Medulla oblongata (tissue), 1 donor: Measurements from ENCODE around the gene NPAS3.
A peak's percentile ranks its signal among the peaks of the same experiment; 100 is the strongest.

ENCODE experiments used
- DNase-seq: peaks from one replicate; pipeline ENCODE4 v3.0.0-alpha.2; 2015; ENCODE audit errors: extremely low spot score

Gene NPAS3

DNA sequence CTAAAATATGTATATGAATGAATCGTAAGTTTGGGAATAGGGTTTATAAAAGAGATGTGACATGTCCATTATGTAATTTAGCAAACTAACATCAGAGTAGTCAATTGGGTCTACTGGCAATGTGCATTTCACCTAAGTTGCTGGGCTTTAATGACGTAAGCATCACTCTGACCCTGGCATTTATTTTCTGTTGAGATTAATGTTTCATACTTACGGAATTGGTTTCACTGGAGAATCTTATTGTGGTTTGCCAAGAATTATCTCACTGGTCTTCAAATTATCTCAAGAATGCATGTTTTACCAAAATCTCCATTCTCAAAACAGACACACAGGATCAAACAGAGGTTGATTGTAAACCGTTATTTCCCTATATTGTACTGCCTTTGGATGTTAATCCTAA is 437.1 kb downstream of the NPAS3 start:
- no peak for DNase-seq

DNA sequence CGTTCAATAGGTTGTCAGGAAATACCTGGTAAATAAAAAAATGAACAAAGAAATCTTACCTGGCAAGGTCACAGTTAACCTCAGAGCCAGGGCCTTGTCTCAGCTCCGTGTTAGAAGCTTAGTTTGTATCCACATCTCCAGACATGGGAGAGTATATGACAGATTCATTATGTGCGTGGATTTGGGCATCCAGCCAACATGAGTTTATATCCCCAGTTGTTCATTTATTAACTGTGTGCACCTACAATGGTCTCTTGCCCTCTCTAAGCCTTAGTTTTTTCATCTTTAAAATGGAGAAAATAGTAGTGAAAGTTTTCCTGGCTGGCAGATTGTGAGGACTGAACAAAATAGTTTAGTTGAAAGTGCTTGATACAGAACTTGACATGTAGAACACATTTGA is 437.8 kb downstream of the NPAS3 start:
- DNase-seq: no peak

DNA sequence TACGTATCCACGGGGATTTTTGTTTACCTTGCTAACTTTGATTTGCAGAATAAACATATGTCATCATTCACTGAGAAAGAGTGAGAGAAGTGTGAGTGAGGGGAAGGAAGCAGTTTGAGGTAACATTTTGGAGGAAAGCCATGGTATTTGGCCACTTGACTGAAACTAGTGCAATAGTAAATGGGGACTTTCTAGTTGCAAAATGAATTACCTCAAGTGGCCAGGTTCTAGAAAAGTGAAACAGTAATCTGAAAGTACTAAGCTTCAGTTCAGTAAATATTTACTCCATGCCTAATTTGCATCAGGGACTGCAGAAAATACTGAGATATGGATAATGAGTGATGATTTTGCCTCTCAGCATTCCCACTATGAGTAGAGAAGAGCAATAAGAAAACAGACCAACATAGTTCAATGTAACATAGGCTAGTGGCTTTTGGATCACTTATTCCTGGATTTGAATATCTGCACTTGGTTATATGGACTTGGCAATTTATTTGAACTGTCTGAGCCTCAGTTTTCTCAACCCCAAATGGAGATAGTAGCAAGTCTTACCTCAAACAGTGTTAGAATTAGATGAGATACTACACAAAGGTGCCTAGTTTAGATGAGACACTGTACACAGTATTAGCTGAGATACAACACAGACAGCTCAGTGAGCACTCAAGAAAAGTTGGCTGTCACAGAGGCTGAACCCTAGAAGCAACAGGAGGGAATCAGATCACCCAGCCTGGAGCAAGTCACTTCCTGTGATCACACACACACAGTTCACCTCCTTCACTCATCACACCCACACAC is 439.1 kb downstream of the NPAS3 start:
- DNase-seq: no peak

DNA sequence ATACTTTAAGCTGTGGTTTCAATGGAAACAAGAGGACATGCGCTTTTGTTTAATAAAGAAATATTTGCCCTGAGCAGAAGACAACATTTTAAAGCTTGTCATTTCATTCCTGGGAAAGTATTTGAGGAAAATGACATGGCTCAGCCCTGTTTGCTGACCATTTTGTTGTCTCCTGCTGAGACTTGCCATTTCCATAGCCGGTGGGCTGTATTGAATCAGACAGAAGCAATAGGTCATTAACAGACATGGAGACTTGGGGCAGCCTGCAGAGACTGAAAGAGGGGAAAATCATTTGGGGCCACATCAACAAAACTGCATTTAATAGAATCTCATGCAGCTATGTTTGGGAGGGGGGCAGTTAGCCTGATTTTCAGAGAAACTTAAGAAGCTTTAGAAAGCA is 443.0 kb downstream of the NPAS3 start:
- DNase-seq: no peak

DNA sequence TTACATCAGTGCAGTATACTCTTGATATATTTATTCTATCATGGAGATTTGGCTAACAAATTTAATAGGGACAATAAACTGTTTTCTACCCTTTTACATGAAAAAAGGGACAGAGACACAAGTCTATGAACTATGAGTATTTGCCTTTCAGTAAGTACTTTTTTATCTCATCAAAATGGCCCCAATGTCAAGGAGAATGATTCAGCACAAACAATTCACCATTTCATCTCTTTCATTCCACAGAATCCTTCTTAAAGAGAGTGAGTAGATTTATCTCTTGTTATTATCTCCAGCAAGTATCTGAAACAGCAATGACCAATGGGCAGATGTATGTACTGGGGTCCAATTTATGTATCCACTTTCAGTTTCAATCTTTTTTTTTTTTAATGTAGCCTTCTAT is 447.5 kb downstream of the NPAS3 start:
- DNase-seq: no peak

DNA sequence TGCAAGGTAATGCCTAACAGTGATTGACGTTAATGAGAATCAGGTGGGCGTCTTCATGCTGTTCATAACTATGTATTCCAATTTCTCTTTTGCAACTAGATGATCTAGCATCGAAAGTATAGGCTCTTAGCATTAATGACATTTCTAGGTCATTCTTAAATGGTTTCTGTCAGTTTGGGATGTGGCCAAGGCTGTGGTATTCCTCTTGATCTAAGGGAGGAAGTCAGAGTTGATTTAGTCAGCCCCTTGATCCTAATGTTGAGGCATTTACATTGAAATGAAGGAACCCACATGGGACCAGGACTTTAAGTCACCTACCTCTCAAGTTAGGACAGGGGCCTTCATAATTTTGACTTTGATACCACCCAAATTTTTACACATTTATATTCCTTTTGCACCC is 448.1 kb downstream of the NPAS3 start:
- no peak for DNase-seq

DNA sequence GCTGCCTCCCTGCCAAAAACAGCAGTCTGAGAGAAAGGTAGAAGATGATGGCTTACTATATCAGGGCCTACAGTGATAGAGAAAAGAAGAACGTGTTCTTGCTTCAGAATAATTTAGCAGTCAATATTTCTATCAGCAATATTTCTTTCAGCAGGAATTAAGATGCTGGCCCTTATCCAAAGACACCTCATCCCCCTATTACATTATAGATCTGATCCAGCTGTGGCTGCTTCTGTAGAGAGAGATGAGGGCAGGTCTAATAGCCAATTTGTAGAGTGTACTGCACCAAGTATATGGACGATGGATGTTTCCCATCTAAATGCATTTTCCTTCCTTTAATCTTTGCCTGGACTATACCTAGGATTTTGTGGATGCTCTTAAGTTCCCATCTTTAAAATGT is 451.7 kb downstream of the NPAS3 start:
- no peak for DNase-seq

DNA sequence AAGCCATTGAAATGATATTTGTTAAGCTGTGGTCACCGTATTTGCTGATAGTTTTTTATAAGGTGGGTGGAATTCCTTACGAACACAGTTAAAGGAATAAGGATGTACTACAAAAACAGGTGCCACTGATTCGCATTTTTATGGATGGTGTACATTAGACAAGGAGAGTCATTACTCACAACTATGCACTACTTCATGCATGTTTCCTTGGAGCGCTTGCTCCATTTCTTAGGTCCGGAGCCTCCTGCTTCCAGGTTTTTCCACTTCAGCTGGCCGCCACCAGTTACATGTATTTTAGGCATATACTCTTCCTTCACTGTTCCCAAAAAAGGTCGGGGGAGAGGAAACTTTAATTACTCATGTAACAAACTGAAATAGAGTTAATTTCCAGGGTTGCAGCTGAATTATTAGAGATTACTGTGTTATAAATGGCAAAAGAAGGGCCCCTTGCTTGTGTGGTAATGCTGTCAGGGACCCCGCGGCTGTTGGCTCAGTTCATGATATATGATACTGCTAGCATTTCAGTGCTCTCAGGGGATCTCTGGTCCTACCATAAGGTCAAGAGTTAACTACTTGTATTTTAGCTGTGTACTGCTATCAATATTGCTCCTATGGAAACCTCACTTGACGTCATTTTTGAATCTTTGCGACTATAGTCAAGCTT is 454.7 kb downstream of the NPAS3 start:
- DNase-seq: no peak

DNA sequence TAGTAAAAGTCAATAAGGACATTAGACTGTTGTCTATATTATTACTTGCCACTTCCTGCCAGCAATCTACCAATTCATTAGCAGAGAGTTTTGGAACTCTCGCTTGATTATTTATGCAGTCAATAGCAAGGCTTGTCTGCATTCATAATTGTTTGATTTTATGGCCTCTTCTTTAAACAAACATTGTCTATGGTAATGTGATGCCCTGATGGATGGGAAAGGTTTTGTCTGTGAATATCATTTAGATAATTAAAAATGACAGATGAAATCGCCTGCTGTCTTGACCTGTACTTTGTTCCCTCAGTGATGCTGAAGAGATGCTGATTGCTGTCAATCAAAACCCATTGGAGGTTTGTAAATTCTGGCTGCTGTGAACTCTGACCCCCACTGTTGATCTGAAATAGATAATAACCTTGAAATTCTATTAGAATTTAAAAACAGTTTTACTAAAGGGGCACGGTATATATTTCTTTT is 455.3 kb downstream of the NPAS3 start:
- no peak for DNase-seq

DNA sequence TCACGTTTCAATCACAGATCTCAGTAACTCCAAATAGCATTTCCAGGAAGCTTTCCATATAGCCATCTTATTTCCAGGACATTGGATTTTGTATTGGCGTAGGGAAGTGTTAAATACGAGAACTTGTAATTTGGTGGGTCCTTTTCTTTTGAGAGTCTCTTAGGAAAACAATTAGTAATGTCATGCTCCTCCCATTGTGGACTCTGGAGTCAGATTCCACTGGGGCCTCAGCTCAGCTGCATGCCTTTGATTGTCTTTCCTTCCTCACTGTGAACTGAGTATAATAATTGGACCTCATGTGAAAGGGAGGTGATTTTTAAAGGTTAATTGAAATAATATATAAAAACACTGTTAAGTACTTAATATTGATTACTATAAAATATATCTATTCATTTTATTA is 462.6 kb downstream of the NPAS3 start:
- no peak for DNase-seq

DNA sequence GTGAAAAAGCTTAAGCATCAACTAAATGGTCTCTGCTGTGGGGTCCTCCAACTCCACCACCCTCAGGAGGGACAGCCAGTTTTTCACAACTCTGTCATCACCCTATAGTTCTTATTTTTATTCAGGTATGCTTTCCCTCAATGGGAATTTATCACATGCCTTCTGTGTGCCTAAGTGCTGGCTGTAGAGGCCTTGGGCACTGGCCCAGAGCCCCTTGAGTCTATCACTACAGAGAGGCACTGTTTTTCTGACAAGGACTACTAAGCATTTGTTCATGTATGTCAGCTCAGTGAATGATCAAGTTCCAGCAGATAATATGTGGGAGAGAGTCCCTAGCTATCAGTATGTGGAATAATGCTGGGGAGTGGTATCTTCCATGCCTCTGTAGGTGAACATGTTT is 463.9 kb downstream of the NPAS3 start:
- no peak for DNase-seq

DNA sequence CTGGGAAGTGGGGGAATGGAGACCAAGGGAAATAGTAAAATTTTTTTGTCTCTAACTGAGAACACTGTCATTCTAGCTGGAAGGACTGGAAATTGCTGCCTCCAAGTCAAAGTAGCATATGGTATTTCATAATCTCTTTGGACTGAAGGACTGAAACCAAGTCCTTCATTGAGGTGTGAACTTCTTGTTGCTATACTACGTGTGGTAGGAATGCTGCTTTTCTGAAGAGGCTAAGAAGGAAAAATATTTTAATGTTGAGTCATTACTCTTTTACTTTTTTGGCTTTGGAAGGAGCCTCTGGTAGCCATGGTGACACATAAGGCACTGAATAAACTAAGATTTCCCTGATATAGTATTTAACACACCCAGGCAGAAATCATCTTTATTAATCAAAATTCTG is 465.4 kb downstream of the NPAS3 start:
- DNase-seq: no peak

DNA sequence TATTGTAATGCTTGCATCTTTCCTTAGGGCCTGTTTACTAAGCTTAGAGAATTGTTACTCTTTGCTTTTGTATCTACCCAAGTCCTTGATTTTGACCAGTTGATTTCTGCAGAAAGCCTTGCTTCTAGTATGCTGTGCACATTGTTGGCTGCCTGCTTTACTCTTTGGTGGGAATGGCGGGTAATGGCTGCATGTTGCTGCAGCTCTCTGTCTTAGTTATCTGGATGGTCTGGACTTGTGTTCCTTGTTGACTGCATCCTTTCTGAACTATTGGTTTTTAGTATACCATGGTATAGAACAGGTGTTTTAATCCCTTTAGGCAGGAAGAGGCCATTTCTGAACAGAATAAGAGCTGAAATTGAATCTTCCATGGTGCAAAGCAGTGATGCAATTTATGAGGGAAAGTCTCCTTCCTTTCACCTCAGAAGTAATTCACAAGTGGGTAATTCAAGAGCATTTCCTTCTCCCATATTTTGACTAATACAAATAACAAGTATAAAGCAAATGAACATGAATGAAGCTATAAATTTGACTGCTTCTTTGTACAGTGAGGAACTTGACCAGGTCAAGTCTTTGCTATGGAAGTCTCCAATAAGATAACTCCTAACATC is 466.4 kb downstream of the NPAS3 start:
- DNase-seq: no peak

DNA sequence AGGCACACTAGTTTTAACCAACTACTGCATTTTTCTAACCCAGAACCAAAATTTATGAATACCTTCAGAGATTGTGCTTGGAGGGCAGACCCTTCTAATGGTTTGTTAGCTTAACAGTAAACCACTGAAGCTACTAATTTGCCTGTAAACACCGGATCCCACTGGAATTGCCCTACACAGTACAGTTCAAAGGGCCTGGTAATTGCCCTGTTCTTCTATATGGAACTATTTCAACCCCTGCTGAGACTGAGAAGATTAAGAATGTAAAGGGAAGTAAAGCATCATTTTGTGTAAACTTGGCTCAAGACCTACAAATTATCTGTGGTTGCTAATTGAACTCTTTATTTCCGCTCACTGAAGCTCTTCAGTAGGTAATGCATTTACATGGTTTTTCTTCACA is 468.1 kb downstream of the NPAS3 start:
- DNase-seq: no peak

DNA sequence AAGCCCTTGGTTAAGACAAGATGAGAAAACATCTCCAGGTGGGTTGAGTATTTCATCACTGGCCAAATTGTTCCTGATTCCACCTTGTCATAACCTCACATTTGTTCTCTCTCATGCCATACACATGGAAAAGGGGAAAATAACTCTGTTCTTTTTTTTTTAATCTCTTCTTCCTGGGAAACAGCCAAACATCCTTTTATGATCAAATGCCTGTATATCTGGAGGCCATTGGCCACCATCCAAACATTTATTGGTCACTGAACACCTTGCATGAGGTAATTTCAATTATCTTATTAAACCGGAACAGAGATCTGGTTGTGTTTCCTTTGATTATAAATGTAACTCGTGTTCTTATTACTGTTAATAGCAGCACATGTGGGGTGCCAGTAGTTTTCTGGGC is 469.6 kb downstream of the NPAS3 start:
- no peak for DNase-seq

DNA sequence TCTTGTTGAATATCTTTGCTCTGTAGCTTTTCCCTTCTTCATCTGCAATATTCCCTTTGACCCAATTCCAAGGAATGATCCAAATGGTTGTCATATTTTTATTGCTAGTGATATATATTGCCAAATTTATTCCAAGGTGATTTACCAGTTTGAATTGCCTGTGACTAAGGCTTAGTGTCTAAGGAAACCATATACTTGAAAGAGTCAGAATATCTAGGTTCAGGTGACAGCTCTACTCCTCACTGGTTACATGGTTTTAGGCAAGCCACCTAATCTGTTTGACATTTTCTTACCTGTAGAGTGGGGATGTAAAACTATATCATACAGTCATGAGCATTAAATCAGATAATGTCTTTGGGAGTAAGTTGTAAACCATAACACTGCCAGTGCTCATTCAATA is 473.8 kb downstream of the NPAS3 start:
- DNase-seq: no peak

DNA sequence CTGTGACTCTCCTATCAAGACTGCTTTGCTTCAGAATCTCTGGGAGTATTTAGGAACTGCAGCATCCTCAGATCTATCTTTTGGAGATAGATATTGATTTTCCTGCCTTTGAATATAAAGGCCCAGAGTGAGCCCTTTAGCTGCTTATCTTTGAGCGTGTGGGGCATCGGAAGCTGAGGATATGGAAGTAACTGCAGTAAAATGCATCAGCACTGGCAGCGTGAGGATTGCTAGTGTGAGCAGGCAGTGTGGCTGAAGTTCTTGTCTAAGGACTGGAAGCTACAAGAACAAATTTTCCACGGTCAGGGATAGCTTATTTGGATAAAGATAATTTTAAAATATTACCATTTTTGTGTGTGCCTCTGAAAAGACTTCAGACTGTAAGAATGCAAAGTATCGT is 474.7 kb downstream of the NPAS3 start:
- DNase-seq: no peak

DNA sequence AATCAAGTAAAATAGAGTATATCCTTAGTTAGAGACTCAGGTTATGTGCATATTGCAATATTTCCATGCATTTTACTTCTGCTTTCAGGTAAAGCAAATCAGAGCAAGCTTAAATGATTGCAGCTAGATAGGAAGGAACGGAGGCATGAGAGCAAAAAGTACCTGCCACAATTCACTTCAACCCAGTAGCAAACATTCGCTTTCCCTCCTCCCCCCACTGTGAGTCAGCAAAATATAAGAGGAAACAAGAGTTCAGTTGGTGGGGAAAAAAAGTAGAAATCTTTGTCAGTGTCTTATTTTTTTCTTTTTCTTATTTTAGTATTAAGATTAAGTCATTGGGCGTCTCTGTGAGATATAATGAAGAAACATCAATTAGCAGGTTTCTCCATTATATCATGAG is 475.4 kb downstream of the NPAS3 start:
- peak; percentile 38 for DNase-seq

DNA sequence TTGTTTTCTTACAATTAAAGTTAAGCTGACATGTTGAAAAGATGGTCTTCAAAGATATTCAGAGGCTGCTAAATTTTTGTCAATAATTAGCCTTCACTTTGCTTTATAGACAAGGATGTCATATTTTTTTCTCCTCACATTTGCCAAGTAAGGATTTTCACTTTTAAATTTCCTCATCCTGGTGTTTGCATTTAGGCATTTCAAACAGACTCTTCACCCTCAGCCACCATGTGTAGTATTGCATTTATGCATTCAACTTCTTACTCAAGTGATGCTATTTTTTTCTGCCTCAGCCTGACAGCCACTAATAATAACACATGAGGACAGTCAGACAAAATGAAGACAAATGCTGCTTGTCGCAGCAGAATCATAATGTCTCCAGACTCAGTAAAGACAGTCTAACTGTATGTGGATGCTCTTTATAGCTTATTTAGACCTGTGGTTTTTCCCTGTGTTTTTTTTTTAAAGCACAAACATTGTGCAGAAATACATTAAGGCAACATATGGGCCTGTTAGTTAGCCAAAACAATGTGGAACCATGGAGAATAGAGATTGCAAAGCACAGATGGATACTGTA is 481.5 kb downstream of the NPAS3 start:
- DNase-seq: no peak

DNA sequence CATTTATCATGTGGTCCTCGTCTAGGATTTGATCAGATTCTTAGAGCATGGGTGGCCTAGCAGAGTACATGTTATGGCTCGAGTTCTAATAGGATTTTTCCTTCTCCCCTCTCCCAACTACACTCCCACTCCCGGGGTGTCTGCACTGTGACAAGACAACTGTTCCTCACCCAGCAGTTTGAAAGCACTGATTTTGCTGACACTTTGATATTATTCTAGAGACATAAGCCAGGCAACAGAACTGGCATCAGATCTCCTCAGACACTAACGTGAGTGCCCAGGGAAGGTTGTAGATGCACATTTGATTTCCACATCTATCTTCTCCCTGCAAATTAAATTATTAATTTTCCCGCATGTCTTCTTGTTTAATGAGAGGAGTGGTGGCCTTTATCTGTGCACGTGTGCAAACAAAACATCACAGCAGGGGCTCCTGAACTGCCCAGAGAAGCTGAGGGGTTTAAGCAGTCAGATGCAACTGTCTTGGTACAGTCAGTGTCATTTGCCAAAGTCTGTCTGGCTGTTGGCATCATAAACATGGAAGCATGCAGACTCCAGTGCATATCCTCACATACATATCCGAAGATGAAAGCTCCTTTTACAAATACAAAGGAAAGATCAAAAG is 491.8 kb downstream of the NPAS3 start:
- no peak for DNase-seq

DNA sequence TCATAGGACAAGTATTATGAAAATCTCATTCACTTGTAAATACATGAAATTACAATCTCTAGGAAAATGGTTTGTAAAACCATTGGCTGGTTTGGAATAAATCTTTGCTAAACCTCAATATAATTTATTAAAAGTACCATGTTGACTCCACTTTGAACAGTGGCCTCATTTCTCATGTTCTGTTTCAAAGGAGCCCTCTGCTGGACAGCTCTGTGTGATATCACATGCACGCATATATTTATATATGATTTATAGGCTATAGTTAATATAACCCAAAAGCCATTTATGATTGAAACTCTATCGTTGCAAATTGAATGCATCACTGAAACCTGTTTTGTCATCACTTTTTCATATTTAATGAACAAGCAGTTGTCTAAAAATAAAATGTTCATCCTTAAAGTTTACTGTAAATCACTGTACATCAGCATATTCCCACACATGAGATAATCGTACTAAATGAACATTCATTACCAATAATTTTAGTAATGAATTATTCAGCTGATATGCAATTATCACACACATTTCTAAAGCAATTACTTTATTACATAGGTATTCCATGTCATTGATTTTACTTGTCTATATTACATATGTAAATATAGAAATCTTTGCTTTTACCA is 493.8 kb downstream of the NPAS3 start:
- peak; percentile 40 for DNase-seq

DNA sequence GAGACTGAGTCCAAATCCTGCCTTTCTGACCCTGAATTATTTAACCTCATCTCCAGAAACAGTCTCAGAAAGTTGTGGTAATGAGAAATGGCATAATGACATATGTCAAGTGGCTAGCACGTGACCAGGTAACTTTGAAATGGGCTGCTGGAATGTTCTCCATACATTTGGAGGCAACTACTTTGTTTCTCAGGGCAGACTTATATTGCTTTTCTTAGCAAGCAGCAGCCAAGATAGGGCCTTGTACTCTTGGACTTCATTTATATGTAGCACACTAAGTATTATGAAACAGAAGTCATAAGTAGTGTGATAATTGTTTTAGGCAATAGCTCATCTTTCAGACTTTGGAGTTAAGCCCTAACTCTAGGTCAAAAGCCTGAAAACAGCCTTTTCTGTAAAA is 494.7 kb downstream of the NPAS3 start:
- no peak for DNase-seq
